Endodermal cell (in vitro differentiated cells): ENCODE measurements around the gene MPP4. TPM values are rescaled to one million over a fixed set of nuclear protein-coding genes. Genes with fewer than 3 reads are reported as not detected.

Experiments
- DNase-seq: peaks from one replicate; pipeline ENCODE4 v3.0.0-alpha.2; 2017
- H3K27ac ChIP-seq: 2 replicates; pipeline ENCODE4 v1.5.1; 2013; ENCODE audit warnings: mild to moderate bottlenecking, low read depth, low read length, moderate library complexity
- H3K27me3 ChIP-seq: 2 replicates; pipeline ENCODE4 v1.6.1; 2013; ENCODE audit warnings: mild to moderate bottlenecking, low read length, moderate library complexity; ENCODE audit not compliant: insufficient read depth, control insufficient read depth, poor library complexity, severe bottlenecking
- H3K36me3 ChIP-seq: 2 replicates; pipeline ENCODE4 v1.7.0; 2013; ENCODE audit warnings: mild to moderate bottlenecking, low read length, moderate library complexity; ENCODE audit not compliant: control insufficient read depth, insufficient read depth
- H3K4me1 ChIP-seq: one replicate; pipeline ENCODE4 v1.7.0; 2013; ENCODE audit warnings: low read length; ENCODE audit not compliant: control insufficient read depth, insufficient read depth
- H3K4me3 ChIP-seq: 2 replicates; pipeline ENCODE4 v1.5.1; 2013; ENCODE audit warnings: mild to moderate bottlenecking, low read length, moderate library complexity
- H3K9ac ChIP-seq: 2 replicates; pipeline ENCODE4 v1.6.1; 2013; ENCODE audit warnings: mild to moderate bottlenecking, low read length, moderate library complexity; ENCODE audit not compliant: poor library complexity, severe bottlenecking; ENCODE audit errors: extremely low read depth
- H3K9me3 ChIP-seq: 2 replicates; pipeline ENCODE4 v1.6.1; 2013; ENCODE audit warnings: mild to moderate bottlenecking, low read length, moderate library complexity; ENCODE audit not compliant: control insufficient read depth
- H3K27ac Mint-ChIP-seq: 2 replicates; pipeline ENCODE4 v1.8.0; 2020; ENCODE audit warnings: mixed read lengths
- H3K27me3 Mint-ChIP-seq: 2 replicates; pipeline ENCODE4 v1.8.0; 2021; ENCODE audit warnings: mild to moderate bottlenecking, mixed read lengths; ENCODE audit not compliant: insufficient read depth
- H3K36me3 Mint-ChIP-seq: 2 replicates; pipeline ENCODE4 v1.8.0; 2020; ENCODE audit warnings: low read depth, mixed read lengths
- H3K4me1 Mint-ChIP-seq: 2 replicates; pipeline ENCODE4 v1.8.0; 2020; ENCODE audit warnings: mixed read lengths
- H3K4me3 Mint-ChIP-seq: 2 replicates; pipeline ENCODE4 v1.8.0; 2020; ENCODE audit warnings: mild to moderate bottlenecking, moderate library complexity, mixed read lengths
- H3K9me3 Mint-ChIP-seq: 2 replicates; pipeline ENCODE4 v1.8.0; 2020; ENCODE audit warnings: mild to moderate bottlenecking, mixed read lengths
- CTCF ChIP-seq: fragments of 200-600 bp; sonication (generic); conservative IDR thresholded peaks from 2 replicates; pipeline ENCODE4 v1.5.0; 2021; ENCODE audit warnings: antibody characterized with exemption, mild to moderate bottlenecking
- WGBS, 2 experiments: methylation state at CpG; one replicate each; pipeline versions ENCODE4 v1.1.5 to v1.1.7; 2013; ENCODE audit warnings: missing lambda C conversion rate in 2 of 2, mixed read lengths in 1 of 2; ENCODE audit not compliant: insufficient coverage in 1 of 2, insufficient read length in 1 of 2; 5-methylcytosine and 5-hydroxymethylcytosine counted together
- long read RNA-seq, 4 experiments: library from polyadenylated mRNA in 2 of 4; library from RNA in 1 of 4; library from capped mRNA in 1 of 4; stranded (forward) in 3 of 4; unstranded in 1 of 4; transcript quantifications; one replicate each; pipeline ENCODE4 v2.0.0, GENCODE V29; 2020 to 2021; ENCODE audit warnings: inconsistent platforms in 1 of 4
- polyA plus RNA-seq, 2 experiments: library from polyadenylated mRNA; stranded (reverse); fragments of 50-300 nt; gene quantifications; one replicate each; pipeline ENCODE4 v1.2.3, GENCODE V29; 2013
- total RNA-seq, 2 donors: library from RNA; stranded (reverse); fragmentation: NEBNext Ultra II Directional in 1 of 2; extraction: Animal tissue kit (Norgen Biotek cat#: 25700) in 1 of 2; gene quantifications; 2 replicates in 1 of 2; 3 replicates in 1 of 2; pipeline ENCODE4 v1.2.1, GENCODE V29; 2021

The MPP4 gene
- under 1 TPM in 1 of 2 donors, not detected in 1; 0.18 TPM for total RNA-seq
- polyA plus RNA-seq (2013, experiment 1 of 2), result not detected
- polyA plus RNA-seq (2013, experiment 2 of 2), result not detected
- long read RNA-seq, experiment 1, result 0 reads
- long read RNA-seq, experiment 2, partial matches to known transcripts, result 0 of 1 reads
- long read RNA-seq, experiment 2, other reads (novel, unspliced or antisense), result 1 of 1 reads
- long read RNA-seq, experiment 3, result 0 reads
- long read RNA-seq, experiment 4, result 0 reads

- H3K4me3 Mint-ChIP-seq, result no peak within 1 kb of the TSS
- no peaks in the 10 kb centered on the region for H3K27me3 Mint-ChIP-seq
- H3K27ac Mint-ChIP-seq, result peak within 1 kb of the TSS; percentile 41
These were observed at the start of gene MPP4 for GRCh38 chr2:201698588-201699226. MPP4 (minus strand) TSS chr2:201698644; CDS start chr2:201693954, 4,690 bp downstream.

GRCh38 chr2:201746551-201746950 is 48.1 kb upstream of the MPP4 start:
- H3K27ac ChIP-seq, result no peak overlapping the region
- Mint-ChIP-seq H3K27ac (no peak overlapping the region), H3K36me3 (peaks cover 47% of the 10 kb centered on the region), H3K4me1 (peaks cover 41% of the 10 kb centered on the region), H3K9me3 (no peaks in the 10 kb centered on the region), H3K4me3 (no peak overlapping the region), H3K27me3 (no peaks in the 10 kb centered on the region)
- H3K27me3 ChIP-seq, result no peaks in the 10 kb centered on the region
- no peaks in the 10 kb centered on the region for H3K9me3 ChIP-seq
- peak overlapping the region; percentile 51 for H3K4me3 ChIP-seq
- no peak for DNase-seq
- TF ChIP-seq CTCF, result no peak
- H3K4me1 ChIP-seq, result peaks cover 20% of the 10 kb centered on the region
- 63 to 85% methylated on average over 5 to 6 of the region's 6 CpGs for WGBS, 2 experiments
- peaks cover 42% of the 10 kb centered on the region for H3K36me3 ChIP-seq
- no peak overlapping the region for H3K9ac ChIP-seq

More at GRCh38 chr2:201698588-201699226, at the start of gene MPP4:
- H3K9me3 ChIP-seq, result no peaks in the 10 kb centered on the region
- peaks cover 56% of the 10 kb centered on the region for H3K4me1 Mint-ChIP-seq
- WGBS, 2 experiments, result 85 to 93% methylated on average over 1 to 3 of the region's 3 CpGs
- H3K27ac ChIP-seq, result no peak within 1 kb of the TSS
- no peak for DNase-seq
- H3K36me3 ChIP-seq, result peaks cover 37% of the 10 kb centered on the region
- peaks cover 17% of the 10 kb centered on the region for H3K4me1 ChIP-seq
- no peak within 1 kb of the TSS for H3K9ac ChIP-seq
- H3K4me3 ChIP-seq, result no peak within 1 kb of the TSS
- no peaks in the 10 kb centered on the region for H3K27me3 ChIP-seq
- H3K9me3 Mint-ChIP-seq, result no peaks in the 10 kb centered on the region
- peaks cover 28% of the 10 kb centered on the region for H3K36me3 Mint-ChIP-seq
- no peak for TF ChIP-seq CTCF

GRCh38 chr2:201735486-201735885 is 37.0 kb upstream of the MPP4 start:
- no peaks in the 10 kb centered on the region for H3K4me1 ChIP-seq
- no peak overlapping the region for H3K9ac ChIP-seq
- no peak overlapping the region for H3K27ac Mint-ChIP-seq
- no peak overlapping the region for H3K4me3 Mint-ChIP-seq
- no peak for DNase-seq
- no peak overlapping the region for H3K4me3 ChIP-seq
- WGBS, 2 experiments, result 95 to 97% methylated on average over 2 of the region's 2 CpGs
- H3K4me1 Mint-ChIP-seq, result no peaks in the 10 kb centered on the region
- peaks cover 85% of the 10 kb centered on the region for H3K36me3 ChIP-seq
- no peak overlapping the region for H3K27ac ChIP-seq
- peaks cover 24% of the 10 kb centered on the region for H3K9me3 ChIP-seq
- peaks cover 66% of the 10 kb centered on the region for H3K36me3 Mint-ChIP-seq
- peaks cover 8% of the 10 kb centered on the region for H3K9me3 Mint-ChIP-seq
- H3K27me3 Mint-ChIP-seq, result no peaks in the 10 kb centered on the region
- no peak for TF ChIP-seq CTCF
- no peaks in the 10 kb centered on the region for H3K27me3 ChIP-seq
